ENCODE data around the gene ITGA2. TPM values are rescaled to one million over a fixed set of nuclear protein-coding genes. Genes with fewer than 3 reads are reported as not detected.

The ITGA2 gene
- total RNA-seq, 1 experiment from 2014 or later, result 36.6 TPM

DNA sequence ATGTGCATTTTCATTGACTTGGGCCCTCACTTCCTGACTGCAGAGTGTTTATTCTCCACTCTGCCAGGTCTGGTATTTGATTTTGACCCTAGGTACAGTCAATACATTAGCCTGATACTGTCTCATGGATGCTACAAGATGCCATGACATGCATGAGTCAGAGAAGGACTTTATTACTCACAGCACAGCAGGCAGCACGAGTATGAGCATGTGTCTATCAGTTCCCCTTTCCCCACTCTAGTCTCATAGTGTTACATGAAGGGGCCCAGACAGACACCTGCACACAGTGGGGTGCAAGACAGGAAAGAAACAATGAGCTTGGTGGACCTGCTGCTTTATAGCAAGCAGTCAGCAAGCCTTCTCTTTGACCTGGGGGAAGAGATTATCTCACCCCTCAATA is 19.6 kb downstream of the ITGA2 start:
- no peaks in the 10 kb centered on the region for H3K9me3 ChIP-seq (ENCODE audit: control insufficient read depth in 1 of 2, insufficient read depth in 1 of 2, low read depth in 1 of 2, low read length in 2 of 2)
- RAD21 ChIA-PET (ENCODE audit: low non-redundant PET in 1 of 2, low total read pairs in 2 of 2, uncharacterized antibody in 2 of 2, unreplicated experiment in 2 of 2), result no interaction called here
- POLR2A ChIA-PET, result no interaction called here
- H3K27ac ChIP-seq (ENCODE audit: low read depth, low read length), result no peak overlapping the region
- no peak overlapping the region for H2AFZ ChIP-seq (ENCODE audit: low read depth, low read length, poor library complexity, severe bottlenecking)
- H3K4me2 ChIP-seq (ENCODE audit: low read length), result peak overlapping the region; percentile 40
- no peaks in the 10 kb centered on the region for H3K27me3 ChIP-seq (ENCODE audit: insufficient read depth, low read length)
- TF ChIP-seq CBX3 (IDR thresholded peaks at IDR 0.05; ENCODE audit: low read depth), result 0 out of 2 replicates have a peak, but pooled peaks have one; percentile 49
- TF ChIP-seq FOSL1 (IDR thresholded peaks at IDR 0.05; ENCODE audit: low read depth), result peak; percentile 78
- no peak for TF ChIP-seq TCF7L2 (IDR thresholded peaks at IDR 0.05; ENCODE audit: borderline replicate concordance, extremely low read depth, insufficient read depth, insufficient read length)
- TF ChIP-seq JUND (IDR thresholded peaks at IDR 0.05), result peak; percentile 63
- no peak for TF ChIP-seq CTCF (IDR thresholded peaks at IDR 0.05 in 2 of 3, conservative IDR thresholded peaks at IDR 0.05 in 1 of 3; ENCODE audit: borderline replicate concordance in 1 of 3, insufficient read depth in 1 of 3, low read depth in 2 of 3, low read length in 2 of 3)
- no peak for TF ChIP-seq YY1 (IDR thresholded peaks at IDR 0.05; ENCODE audit: extremely low read depth, insufficient replicate concordance, low read depth, low read length)
- TF ChIP-seq, protein P1, sequence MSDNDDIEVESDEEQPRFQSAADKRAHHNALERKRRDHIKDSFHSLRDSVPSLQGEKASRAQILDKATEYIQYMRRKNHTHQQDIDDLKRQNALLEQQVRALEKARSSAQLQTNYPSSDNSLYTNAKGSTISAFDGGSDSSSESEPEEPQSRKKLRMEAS (IDR thresholded peaks at IDR 0.05), result peak; percentile 65
- TF ChIP-seq CEBPB (IDR thresholded peaks at IDR 0.05; ENCODE audit: low read depth), result no peak
- TF ChIP-seq, protein P2, sequence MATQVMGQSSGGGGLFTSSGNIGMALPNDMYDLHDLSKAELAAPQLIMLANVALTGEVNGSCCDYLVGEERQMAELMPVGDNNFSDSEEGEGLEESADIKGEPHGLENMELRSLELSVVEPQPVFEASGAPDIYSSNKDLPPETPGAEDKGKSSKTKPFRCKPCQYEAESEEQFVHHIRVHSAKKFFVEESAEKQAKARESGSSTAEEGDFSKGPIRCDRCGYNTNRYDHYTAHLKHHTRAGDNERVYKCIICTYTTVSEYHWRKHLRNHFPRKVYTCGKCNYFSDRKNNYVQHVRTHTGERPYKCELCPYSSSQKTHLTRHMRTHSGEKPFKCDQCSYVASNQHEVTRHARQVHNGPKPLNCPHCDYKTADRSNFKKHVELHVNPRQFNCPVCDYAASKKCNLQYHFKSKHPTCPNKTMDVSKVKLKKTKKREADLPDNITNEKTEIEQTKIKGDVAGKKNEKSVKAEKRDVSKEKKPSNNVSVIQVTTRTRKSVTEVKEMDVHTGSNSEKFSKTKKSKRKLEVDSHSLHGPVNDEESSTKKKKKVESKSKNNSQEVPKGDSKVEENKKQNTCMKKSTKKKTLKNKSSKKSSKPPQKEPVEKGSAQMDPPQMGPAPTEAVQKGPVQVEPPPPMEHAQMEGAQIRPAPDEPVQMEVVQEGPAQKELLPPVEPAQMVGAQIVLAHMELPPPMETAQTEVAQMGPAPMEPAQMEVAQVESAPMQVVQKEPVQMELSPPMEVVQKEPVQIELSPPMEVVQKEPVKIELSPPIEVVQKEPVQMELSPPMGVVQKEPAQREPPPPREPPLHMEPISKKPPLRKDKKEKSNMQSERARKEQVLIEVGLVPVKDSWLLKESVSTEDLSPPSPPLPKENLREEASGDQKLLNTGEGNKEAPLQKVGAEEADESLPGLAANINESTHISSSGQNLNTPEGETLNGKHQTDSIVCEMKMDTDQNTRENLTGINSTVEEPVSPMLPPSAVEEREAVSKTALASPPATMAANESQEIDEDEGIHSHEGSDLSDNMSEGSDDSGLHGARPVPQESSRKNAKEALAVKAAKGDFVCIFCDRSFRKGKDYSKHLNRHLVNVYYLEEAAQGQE (IDR thresholded peaks at IDR 0.05; ENCODE audit: low read depth), result no peak
- TF ChIP-seq ZNF274 (IDR thresholded peaks at IDR 0.05; ENCODE audit: low read depth, low read length), result no peak
- TF ChIP-seq SP1 (IDR thresholded peaks at IDR 0.05; ENCODE audit: low read depth), result peak; percentile 41
- no peak for TF ChIP-seq POLR2AphosphoS5 (IDR thresholded peaks at IDR 0.05; ENCODE audit: low read depth, low read length)
- CTCF ChIA-PET, result no interaction called here
- no peaks in the 10 kb centered on the region for H3K9me2 ChIP-seq (ENCODE audit: insufficient read depth)
- H4K20me1 ChIP-seq (ENCODE audit: insufficient read depth), result no peaks in the 10 kb centered on the region
- no peaks in the 10 kb centered on the region; the same call in 1 of the 2 replicates for H3K79me2 ChIP-seq (ENCODE audit: insufficient read depth, low read length)
- H3K4me3 ChIP-seq (replicated peaks in 1 of 2; ENCODE audit: low read depth in 1 of 2, low read length in 2 of 2), result no peak overlapping the region
- ATAC-seq, result peak; percentile 92
- H3K9ac ChIP-seq (ENCODE audit: low read length), result no peak overlapping the region
- BruUV-seq (replicated peaks), result no TSS peak
- intact Hi-C loops (cut with micrococcal nuclease), result no loop called here
- H3K36me3 ChIP-seq (ENCODE audit: control insufficient read depth in 1 of 2, insufficient read depth in 2 of 2, low read length in 2 of 2), result peaks cover 0 to 2% of the 10 kb centered on the region in 2 experiments; a peak in 1 of 4 replicates
- H3K4me1 ChIP-seq (ENCODE audit: control insufficient read depth in 1 of 2, insufficient read depth in 2 of 2, low read length in 2 of 2), result peaks cover 24 to 32% of the 10 kb centered on the region in 2 experiments
- DNase-seq (ENCODE audit: low read depth, low spot score), result peak; percentile 37
